ENCODE measurements around the gene PDZK1IP1. TPM values are rescaled to one million over a fixed set of nuclear protein-coding genes. Genes with fewer than 3 reads are reported as not detected.
"Not testable (repeated sequence)": the region's sequence is repeated elsewhere in the genome, so short reads cannot be mapped to it uniquely, and the experiment has no call there.

Gene PDZK1IP1
- total RNA-seq, 2 donors from 2014 or later: not detected

DNA sequence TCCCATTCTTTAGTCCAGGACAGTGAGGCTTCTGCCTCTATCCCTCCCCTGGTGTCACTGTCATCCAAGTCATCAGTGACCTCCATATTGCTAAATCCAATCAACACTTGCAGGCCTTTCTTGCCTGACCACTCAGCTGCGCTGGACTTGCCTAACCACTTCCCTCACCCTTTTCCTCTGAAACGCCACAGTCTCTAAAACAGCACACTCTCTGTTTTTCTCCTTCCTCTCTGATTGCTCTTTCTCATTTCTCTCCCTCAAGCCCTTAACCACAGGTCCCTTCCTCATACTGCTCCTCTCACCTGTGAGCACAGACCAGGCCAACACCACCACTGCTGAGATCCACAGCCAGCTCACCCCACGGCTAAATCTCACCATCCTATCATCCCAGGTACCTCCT, 24.7 kb upstream of the PDZK1IP1 start:
- Mint-ChIP-seq H3K36me3 (ENCODE audit: low read depth) (no peaks in the 10 kb centered on the region), H3K27ac (no peak overlapping the region), H3K27me3 (peaks cover 7% of the 10 kb centered on the region), H3K9me3 (no peaks in the 10 kb centered on the region), H3K4me3 (no peak overlapping the region), H3K4me1 (no peaks in the 10 kb centered on the region)
- no peak for ATAC-seq (replicated peaks)

DNA sequence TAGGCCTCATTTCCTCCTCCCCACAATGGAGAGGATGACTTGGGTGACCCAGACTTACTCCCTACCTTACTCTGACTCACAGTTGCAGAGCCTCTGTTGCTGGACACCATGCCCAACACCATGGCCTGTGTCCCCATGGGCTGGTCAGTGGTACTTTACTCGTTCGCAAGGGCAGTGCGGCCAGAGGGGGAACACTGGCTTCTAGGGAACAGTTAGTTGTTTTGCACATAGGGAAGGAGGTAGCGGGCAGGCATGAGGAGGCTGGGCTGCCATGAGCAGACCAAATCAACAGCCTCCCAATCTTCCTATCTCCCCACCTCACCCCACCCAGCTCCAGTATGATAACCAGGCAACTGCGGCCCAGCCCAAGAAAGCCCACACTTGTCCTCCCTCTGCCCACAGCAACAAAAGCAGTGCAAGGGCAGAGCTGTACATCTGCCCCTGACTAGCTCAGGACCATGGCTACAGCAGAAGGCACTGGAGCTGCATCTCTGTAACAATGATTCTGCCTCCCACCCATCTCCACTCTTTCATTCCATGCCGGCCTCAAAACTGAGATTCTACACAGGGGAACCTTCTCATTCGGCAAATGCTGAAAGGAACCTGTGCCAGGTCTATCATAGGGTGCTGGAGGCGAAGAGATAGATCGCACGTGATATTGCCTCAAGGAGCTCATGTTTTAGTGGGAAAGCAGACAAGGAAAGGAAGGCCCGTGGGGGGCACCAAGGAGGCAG, 23.6 kb upstream of the PDZK1IP1 start:
- Mint-ChIP-seq H3K27ac (no peak overlapping the region), H3K27me3 (peaks cover 10% of the 10 kb centered on the region), H3K4me3 (no peak overlapping the region), H3K9me3 (no peaks in the 10 kb centered on the region), H3K36me3 (ENCODE audit: low read depth) (no peaks in the 10 kb centered on the region), H3K4me1 (no peaks in the 10 kb centered on the region)
- ATAC-seq (replicated peaks): peak; percentile 32

DNA sequence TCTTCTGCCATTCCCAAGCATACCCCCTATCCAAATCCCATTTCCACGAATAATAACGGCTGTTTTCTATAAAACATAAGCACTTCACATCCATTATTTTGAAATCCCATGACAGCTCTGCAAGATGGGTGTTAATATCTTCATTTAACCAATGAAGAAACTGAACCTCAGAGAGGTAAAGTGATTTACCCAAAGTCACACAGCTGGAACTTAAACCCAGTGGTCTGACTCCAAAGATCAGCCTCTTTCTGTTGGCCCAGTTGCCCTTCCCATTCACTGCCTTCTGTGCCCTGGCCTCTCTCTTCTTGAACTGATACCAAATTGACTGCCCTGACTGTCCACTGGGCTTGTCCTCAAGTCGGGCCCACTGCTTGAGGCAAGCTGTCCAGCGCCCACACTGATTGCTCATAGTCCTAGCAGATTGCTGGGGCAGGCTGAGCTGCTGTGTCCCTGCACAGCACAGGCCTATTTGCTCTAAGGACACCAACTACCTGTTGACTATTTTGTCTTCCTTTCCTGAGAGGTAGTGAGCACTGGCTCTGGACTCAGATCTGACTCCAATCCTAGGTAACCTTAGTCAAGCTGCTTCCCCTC, 22.9 kb upstream of the PDZK1IP1 start:
- Mint-ChIP-seq H3K4me3 (no peak overlapping the region), H3K27ac (no peak overlapping the region), H3K27me3 (peaks cover 10% of the 10 kb centered on the region), H3K9me3 (no peaks in the 10 kb centered on the region), H3K4me1 (no peaks in the 10 kb centered on the region), H3K36me3 (ENCODE audit: low read depth) (no peaks in the 10 kb centered on the region)
- no peak for ATAC-seq (replicated peaks)

DNA sequence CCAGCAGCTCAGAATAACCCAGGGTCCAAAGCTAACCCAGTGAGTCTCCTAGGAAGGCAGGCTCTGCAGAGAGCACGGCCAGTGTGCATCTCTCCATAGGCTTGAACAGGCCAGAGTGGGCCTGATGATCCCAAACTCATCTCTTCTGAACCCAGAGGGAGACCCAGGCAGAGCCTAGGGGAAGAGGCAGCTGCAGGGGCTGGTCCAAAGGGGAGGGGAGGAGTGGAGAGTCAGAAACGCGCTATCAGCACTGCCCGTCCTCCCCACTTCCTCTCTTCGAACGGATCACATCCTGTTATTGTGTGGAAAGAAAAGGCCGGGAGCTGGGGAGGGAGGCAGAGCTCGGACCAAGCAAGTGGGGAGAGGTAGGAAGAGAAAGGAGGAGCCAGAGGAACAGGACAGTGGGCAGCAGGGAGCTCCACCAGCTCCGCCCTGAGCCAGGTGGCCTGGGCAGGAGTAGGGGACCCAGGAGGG, 22.0 kb upstream of the PDZK1IP1 start:
- H3K4me1 Mint-ChIP-seq: no peaks in the 10 kb centered on the region
- no peak overlapping the region for H3K4me3 Mint-ChIP-seq
- no peaks in the 10 kb centered on the region for H3K9me3 Mint-ChIP-seq
- no peak overlapping the region for H3K27ac Mint-ChIP-seq
- no peaks in the 10 kb centered on the region for H3K36me3 Mint-ChIP-seq (ENCODE audit: low read depth)
- no peak for ATAC-seq (replicated peaks)
- peaks cover 10% of the 10 kb centered on the region for H3K27me3 Mint-ChIP-seq

DNA sequence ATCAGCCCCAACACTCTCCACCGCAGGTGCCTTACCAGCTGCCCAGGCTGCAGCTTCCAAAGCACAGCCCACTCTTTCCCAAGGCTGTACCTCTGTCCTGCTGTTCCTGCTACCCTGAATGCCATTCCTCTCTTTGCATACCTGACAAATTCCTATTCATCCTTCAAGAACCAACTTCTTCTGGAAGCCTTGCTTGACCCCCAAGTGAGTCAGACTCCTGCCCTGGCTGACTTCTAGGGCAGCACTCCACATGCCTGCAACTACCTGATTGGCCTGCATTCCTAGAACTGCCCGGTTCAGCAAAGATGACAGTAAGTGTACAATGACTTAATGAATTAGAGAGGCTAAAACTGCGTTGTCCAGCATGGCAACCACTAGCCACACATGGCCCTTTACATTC, 20.8 kb upstream of the PDZK1IP1 start:
- no peaks in the 10 kb centered on the region for H3K36me3 Mint-ChIP-seq (ENCODE audit: low read depth)
- H3K4me3 Mint-ChIP-seq: no peak overlapping the region
- peaks cover 18% of the 10 kb centered on the region for H3K27me3 Mint-ChIP-seq
- no peaks in the 10 kb centered on the region for H3K4me1 Mint-ChIP-seq
- no peak for ATAC-seq (replicated peaks)
- H3K27ac Mint-ChIP-seq: no peak overlapping the region
- no peaks in the 10 kb centered on the region for H3K9me3 Mint-ChIP-seq

DNA sequence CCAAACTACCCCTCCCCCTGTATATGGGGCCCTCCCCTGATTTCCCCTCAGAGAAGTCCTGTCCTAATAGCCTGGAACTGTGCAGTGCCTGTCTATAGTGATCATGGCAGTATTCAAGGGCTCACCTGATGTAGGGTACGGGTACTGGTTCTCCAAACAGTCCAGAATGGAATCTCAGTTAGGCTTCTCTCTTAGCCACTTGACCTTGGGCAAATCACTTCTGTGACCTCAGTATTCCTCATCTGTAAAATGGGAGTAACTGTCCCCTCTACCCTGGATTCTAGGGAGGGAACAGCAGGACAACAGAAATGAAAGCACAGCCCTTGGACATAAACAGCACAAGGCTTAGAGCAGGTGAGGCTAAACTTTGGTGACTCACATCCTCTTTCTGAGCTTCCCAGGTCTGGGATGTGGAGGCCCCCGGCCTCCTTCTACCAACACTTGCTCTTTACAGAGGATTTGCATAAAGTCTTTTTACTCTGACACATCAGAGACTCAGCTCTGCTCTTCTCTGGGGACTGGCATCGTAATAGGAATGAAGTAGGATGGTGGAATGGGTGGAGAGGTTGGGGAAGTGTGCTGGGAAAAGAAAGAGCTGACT, 20.0 kb upstream of the PDZK1IP1 start:
- Mint-ChIP-seq H3K36me3 (ENCODE audit: low read depth) (no peaks in the 10 kb centered on the region), H3K4me3 (no peak overlapping the region), H3K9me3 (no peaks in the 10 kb centered on the region), H3K27ac (no peak overlapping the region), H3K4me1 (no peaks in the 10 kb centered on the region), H3K27me3 (peaks cover 22% of the 10 kb centered on the region)
- peak; percentile 49 for ATAC-seq (replicated peaks)

DNA sequence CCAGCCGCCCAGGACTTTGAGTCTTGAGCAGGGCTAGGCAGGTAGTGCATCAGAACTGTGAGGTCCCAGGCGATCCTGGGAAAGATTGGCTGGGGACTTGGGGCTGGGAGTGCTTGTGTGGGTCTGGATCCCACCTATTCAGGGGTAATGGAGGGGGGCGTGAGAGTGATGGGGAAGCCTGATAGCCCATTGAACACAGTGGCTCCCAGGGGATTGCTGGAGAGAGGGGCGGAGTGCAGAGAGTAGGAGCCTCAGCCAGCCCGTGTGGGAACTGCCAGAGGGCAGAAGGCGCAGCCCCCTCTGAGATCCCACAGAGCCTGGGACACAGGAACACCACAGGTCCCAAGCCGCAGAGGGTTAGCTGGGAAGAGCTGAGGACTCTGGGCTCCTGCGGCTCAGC, 19.3 kb upstream of the PDZK1IP1 start:
- peaks cover 29% of the 10 kb centered on the region for H3K27me3 Mint-ChIP-seq
- no peaks in the 10 kb centered on the region for H3K36me3 Mint-ChIP-seq (ENCODE audit: low read depth)
- no peak for ATAC-seq (replicated peaks)
- no peak overlapping the region for H3K4me3 Mint-ChIP-seq
- H3K4me1 Mint-ChIP-seq: no peaks in the 10 kb centered on the region
- H3K9me3 Mint-ChIP-seq: no peaks in the 10 kb centered on the region
- H3K27ac Mint-ChIP-seq: no peak overlapping the region

DNA sequence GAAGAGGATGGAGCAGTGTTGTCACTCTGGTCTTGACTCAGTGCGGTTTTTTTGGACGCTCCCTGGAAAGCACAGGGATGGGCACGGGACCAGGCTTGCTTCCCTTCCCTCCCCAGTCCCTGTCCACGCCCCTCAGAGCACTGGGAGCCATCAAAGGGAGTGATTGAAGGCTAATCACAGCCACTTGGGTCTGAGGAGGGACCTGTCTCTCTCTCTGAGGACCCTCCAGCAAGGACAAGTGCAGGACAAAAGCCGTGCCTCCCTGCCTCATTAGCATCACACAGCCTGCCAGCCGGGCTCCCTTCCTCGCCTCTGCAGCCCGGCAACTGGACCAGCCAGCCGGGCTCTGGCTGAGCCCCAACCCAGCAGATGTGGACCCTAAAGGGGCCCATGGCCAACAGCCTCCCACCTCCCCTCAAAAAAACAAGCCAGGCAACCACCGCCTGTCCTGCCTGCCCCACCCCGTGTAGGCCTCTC, 18.6 kb upstream of the PDZK1IP1 start:
- no peak overlapping the region for H3K27ac Mint-ChIP-seq
- H3K36me3 Mint-ChIP-seq (ENCODE audit: low read depth): no peaks in the 10 kb centered on the region
- H3K4me3 Mint-ChIP-seq: no peak overlapping the region
- H3K9me3 Mint-ChIP-seq: no peaks in the 10 kb centered on the region
- H3K4me1 Mint-ChIP-seq: no peaks in the 10 kb centered on the region
- peaks cover 35% of the 10 kb centered on the region for H3K27me3 Mint-ChIP-seq
- ATAC-seq (replicated peaks): no peak

DNA sequence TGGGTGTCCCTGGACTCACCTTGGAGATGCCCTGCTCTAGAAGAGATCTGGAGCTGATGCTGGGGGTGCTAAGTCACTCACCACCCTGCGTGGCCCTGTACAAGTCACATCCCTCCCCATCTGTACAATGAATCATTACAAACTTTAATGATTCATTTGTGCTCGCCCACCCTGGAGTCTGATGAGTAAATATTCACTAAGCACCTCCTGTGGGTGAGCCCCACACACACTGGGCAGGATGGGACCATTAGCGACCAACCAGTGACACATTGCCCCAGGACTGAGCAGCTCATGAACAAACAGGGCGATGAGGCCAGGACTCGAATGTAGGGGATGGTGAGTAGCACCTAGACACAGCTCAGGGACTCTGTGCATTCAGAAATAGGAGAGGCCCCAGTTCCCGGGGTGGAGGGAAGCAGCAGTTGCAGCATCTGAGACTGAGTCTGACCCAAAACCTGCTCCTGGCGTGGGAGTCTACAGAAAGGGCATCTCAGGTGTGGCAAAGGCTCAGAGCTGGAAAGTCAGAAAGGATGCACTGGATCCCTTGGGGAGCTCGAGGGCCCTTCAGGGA, 18.1 kb upstream of the PDZK1IP1 start:
- Mint-ChIP-seq H3K9me3 (no peaks in the 10 kb centered on the region), H3K4me1 (no peaks in the 10 kb centered on the region)

DNA sequence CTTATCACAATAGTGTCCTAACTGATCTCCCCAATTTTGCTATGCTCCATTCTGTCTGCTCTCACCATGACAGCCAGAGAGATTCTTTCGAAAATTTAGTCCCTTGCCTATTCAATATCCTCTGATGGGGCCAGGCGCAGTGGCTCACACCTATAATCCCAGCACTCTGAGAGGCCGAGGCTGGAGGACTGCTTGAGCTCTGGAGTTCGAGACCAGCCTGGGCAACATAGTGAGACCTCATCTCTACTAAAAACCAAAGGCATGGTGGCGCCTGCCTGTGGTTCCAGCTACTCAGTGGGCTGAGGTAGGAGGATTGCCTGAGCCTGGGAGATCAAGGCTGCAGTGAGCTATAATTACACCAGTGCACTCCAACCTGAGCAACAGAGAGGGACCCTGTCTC, 16.1 kb upstream of the PDZK1IP1 start:
- no peak for ATAC-seq (replicated peaks)
- Mint-ChIP-seq H3K4me1 (no peaks in the 10 kb centered on the region), H3K36me3 (ENCODE audit: low read depth) (no peaks in the 10 kb centered on the region), H3K9me3 (no peaks in the 10 kb centered on the region), H3K27me3 (peaks cover 35% of the 10 kb centered on the region), H3K4me3 (no peak overlapping the region), H3K27ac (no peak overlapping the region)

More for the DNA sequence above, 18.1 kb upstream of the PDZK1IP1 start:
- Mint-ChIP-seq H3K36me3 (ENCODE audit: low read depth) (no peaks in the 10 kb centered on the region), H3K4me3 (no peak overlapping the region), H3K27ac (no peak overlapping the region), H3K27me3 (peaks cover 35% of the 10 kb centered on the region)
- peak; percentile 85 for ATAC-seq (replicated peaks)

DNA sequence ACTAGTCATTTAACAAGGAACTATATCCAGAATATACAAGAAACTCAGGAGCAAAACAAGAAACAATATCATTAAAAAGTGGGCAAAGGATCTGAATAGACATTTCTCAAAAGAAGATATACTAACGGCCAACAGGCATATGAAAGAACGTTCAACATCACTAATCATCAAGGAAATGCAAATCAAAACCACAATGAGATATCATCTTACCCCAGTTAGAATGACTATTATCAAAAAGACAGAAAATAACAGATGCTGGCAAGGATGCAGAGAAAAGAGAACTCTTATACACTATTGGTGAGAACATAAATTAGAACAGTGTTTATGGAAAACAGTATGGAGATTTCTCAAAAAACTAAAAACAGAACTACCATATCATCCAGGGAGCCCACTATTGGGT, 13.7 kb upstream of the PDZK1IP1 start:
- ATAC-seq (replicated peaks); H3K27ac Mint-ChIP-seq; H3K4me1 Mint-ChIP-seq; H3K9me3 Mint-ChIP-seq; H3K4me3 Mint-ChIP-seq; H3K36me3 Mint-ChIP-seq (ENCODE audit: low read depth): not testable (repeated sequence)
- peaks cover 33% of the 10 kb centered on the region for H3K27me3 Mint-ChIP-seq

DNA sequence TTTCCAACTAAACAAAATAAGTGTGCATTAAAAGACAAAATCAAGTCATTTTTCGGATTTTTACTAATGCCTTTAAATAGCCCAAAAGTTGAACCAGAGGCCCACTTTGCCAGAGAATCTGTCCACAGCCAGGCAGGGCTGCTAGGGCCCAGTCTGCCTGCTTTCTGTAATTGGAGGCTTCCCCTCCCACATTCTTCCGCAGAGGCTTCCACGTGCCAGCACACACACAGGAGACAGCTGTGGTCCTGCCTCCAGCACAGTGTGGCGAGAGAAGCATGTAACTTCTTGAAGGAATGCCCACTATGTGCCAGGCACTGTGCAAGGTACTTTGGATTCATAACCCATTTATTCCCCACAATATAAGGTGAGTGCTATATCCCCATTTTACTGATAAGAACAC, 11.3 kb upstream of the PDZK1IP1 start:
- Mint-ChIP-seq H3K4me3 (no peak overlapping the region), H3K4me1 (no peaks in the 10 kb centered on the region), H3K27ac (no peak overlapping the region), H3K36me3 (ENCODE audit: low read depth) (no peaks in the 10 kb centered on the region), H3K27me3 (peaks cover 38% of the 10 kb centered on the region), H3K9me3 (no peaks in the 10 kb centered on the region)
- ATAC-seq (replicated peaks): no peak

DNA sequence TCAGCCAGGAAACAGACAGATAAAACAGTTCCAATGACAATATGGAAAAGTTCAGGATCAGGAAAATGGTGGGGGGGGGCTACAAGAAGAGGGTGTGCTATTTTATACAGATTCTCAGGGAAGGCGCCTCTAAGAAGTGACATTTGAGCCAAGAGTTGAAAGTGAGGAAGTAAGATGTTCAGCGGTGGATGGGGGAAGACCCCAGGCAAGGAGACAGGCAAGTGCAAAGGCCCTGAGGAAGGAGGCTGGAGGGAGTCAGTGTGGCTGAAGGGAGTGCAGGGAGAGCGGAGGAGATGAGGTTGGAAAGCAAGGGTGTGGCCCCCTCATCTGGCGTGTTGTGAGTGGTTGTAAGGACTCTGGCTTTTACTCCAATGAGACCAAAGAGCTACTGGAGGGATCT, 8.4 kb upstream of the PDZK1IP1 start:
- Mint-ChIP-seq H3K36me3 (ENCODE audit: low read depth) (no peaks in the 10 kb centered on the region), H3K27me3 (peaks cover 21% of the 10 kb centered on the region), H3K4me3 (no peak overlapping the region), H3K9me3 (no peaks in the 10 kb centered on the region), H3K4me1 (no peaks in the 10 kb centered on the region), H3K27ac (no peak overlapping the region)
- no peak for ATAC-seq (replicated peaks)

DNA sequence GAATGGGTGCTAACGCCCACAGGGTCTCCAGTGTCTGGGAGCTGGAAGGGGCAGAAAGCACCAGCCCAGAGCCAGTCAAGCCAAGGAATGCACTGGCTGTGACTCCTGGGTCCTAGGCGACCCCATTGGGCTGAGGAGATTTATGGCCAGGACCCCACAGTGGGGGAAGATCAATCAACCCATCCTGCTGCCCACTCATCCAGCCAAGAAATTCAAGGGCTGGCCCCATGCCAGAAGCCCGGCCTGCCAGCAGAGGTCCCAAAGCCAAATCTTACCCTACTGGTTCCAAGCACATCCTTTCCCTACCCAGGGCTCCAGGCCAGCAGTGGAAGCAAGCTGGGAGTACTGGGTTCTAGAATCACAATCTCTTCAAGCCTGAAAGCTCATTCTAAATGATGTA, 6.8 kb upstream of the PDZK1IP1 start:
- Mint-ChIP-seq H3K36me3 (ENCODE audit: low read depth) (no peaks in the 10 kb centered on the region), H3K9me3 (no peaks in the 10 kb centered on the region), H3K4me1 (no peaks in the 10 kb centered on the region), H3K27me3 (peaks cover 25% of the 10 kb centered on the region), H3K27ac (no peak overlapping the region), H3K4me3 (no peak overlapping the region)
- ATAC-seq (replicated peaks): no peak

DNA sequence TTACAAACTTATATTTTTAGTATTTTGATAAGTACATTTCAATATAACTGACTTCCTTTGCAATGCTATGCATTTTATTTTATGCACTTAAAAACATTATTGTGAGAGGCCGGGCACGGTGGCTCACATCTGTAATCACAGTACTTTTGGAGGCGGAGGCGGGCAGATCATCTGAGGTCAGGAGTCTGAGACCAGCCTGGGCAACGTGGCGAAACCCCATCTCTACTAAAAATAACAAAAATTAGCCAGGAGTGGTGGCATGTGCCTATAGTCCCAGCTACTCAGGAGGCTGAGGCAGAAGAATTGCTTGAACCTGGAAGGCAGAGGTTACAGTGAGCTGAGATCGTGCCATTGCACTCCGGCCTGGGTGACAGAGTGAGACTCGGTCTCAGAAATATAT, 6.1 kb upstream of the PDZK1IP1 start:
- H3K4me1 Mint-ChIP-seq; H3K9me3 Mint-ChIP-seq; H3K4me3 Mint-ChIP-seq; H3K36me3 Mint-ChIP-seq (ENCODE audit: low read depth); ATAC-seq (replicated peaks); H3K27ac Mint-ChIP-seq: not testable (repeated sequence)
- peaks cover 25% of the 10 kb centered on the region for H3K27me3 Mint-ChIP-seq

All from activated T-helper 17 cell treated with anti-CD3 and anti-CD28 coated beads, Interleukin-2, amount 50 U/mL, for 72 hours (primary cell).